Activated CD8-positive, alpha-beta memory T cell treated with anti-CD3 and anti-CD28 coated beads, Interleukin-2, amount 50 U/mL, for 1 hour (primary cell): ENCODE measurements around the gene MYO1E.
"Not testable (repeated sequence)": the region's sequence is repeated elsewhere in the genome, so short reads cannot be mapped to it uniquely, and the experiment has no call there.

Experiments
- DNase-seq: peaks from one replicate; pipeline ENCODE4 v3.0.0-alpha.2; 2020; ENCODE audit errors: extremely low read depth

MYO1E gene

GRCh38 chr15:59350421-59350732 is 22.3 kb downstream of the MYO1E start:
- no peak for DNase-seq

GRCh38 chr15:59349680-59350420 is 22.8 kb downstream of the MYO1E start:
- no peak for DNase-seq

- DNase-seq, result no peak
These were observed 24.8 kb downstream of the MYO1E start for GRCh38 chr15:59347915-59348314.

- no peak for DNase-seq
These were observed 25.7 kb downstream of the MYO1E start for GRCh38 chr15:59346951-59347350.

- DNase-seq, result no peak
These were observed 27.3 kb downstream of the MYO1E start for GRCh38 chr15:59345326-59345725.

GRCh38 chr15:59344311-59344710 is 28.4 kb downstream of the MYO1E start:
- DNase-seq, result no peak

GRCh38 chr15:59340325-59340724 is 32.3 kb downstream of the MYO1E start:
- DNase-seq, result no peak

- no peak for DNase-seq
These were observed 33.4 kb downstream of the MYO1E start for GRCh38 chr15:59339252-59339672.

- no peak for DNase-seq
These were observed 34.3 kb downstream of the MYO1E start for GRCh38 chr15:59338414-59338813.

- DNase-seq, result not testable (repeated sequence)
These were observed 35.9 kb downstream of the MYO1E start for GRCh38 chr15:59336725-59337124.

GRCh38 chr15:59335207-59335786 is 37.4 kb downstream of the MYO1E start:
- no peak for DNase-seq

GRCh38 chr15:59334076-59334415 is 38.6 kb downstream of the MYO1E start:
- no peak for DNase-seq

GRCh38 chr15:59333401-59334075 is 39.1 kb downstream of the MYO1E start:
- no peak for DNase-seq

- DNase-seq, result no peak
These were observed 40.7 kb downstream of the MYO1E start for GRCh38 chr15:59332009-59332408.

GRCh38 chr15:59330649-59331048 is 42.0 kb downstream of the MYO1E start:
- no peak for DNase-seq

- DNase-seq, result no peak
These were observed 42.9 kb downstream of the MYO1E start for GRCh38 chr15:59329570-59330350.

GRCh38 chr15:59329091-59329490 is 43.6 kb downstream of the MYO1E start:
- no peak for DNase-seq

- DNase-seq, result no peak
These were observed 44.7 kb downstream of the MYO1E start for GRCh38 chr15:59327942-59328341.

GRCh38 chr15:59326856-59327255 is 45.8 kb downstream of the MYO1E start:
- DNase-seq, result no peak

GRCh38 chr15:59322056-59322759 is 50.5 kb downstream of the MYO1E start:
- no peak for DNase-seq

GRCh38 chr15:59321000-59321689 is 51.5 kb downstream of the MYO1E start:
- no peak for DNase-seq
